MM.1S (cell line): ENCODE measurements around the gene TWF2.

Source experiments
- DNase-seq: peaks from one replicate; pipeline ENCODE4 v3.0.0-alpha.2; 2015
- H2AFZ ChIP-seq: fragments of 300-600 bp; sonication (generic); 2 replicates; pipeline ENCODE4 v1.6.0; 2016; ENCODE audit warnings: antibody characterized with exemption, low read length
- H3F3A ChIP-seq: fragments of 300-600 bp; sonication (generic); 2 replicates; pipeline ENCODE4 v1.6.1; 2016; ENCODE audit warnings: mild to moderate bottlenecking, antibody characterized with exemption, low read length, moderate library complexity, mixed read lengths; ENCODE audit not compliant: insufficient read depth
- H3K27ac ChIP-seq: fragments of 300-600 bp; sonication (generic); 2 replicates; pipeline ENCODE4 v1.5.1; 2016; ENCODE audit warnings: mild to moderate bottlenecking, low read length
- H3K27me3 ChIP-seq: fragments of 300-600 bp; sonication (generic); replicated peaks from 2 replicates; pipeline ENCODE4 v1.6.0; 2016; ENCODE audit warnings: low read length; ENCODE audit not compliant: insufficient read depth
- H3K36me3 ChIP-seq: fragments of 300-600 bp; sonication (generic); replicated peaks from 2 replicates; pipeline ENCODE4 v1.6.1; 2016; ENCODE audit warnings: mild to moderate bottlenecking, low read length, mixed read lengths; ENCODE audit not compliant: insufficient read depth
- H3K4me1 ChIP-seq: fragments of 300-600 bp; sonication (generic); 2 replicates; pipeline ENCODE4 v1.6.1; 2016; ENCODE audit warnings: low read length, mixed read lengths
- H3K4me2 ChIP-seq: fragments of 300-600 bp; sonication (generic); 2 replicates; pipeline ENCODE4 v1.6.0; 2016; ENCODE audit warnings: low read depth, low read length
- H3K4me3 ChIP-seq: fragments of 300-600 bp; sonication (generic); 2 replicates; pipeline ENCODE4 v1.5.1; 2016; ENCODE audit warnings: low read length, mixed read lengths
- H3K79me2 ChIP-seq: fragments of 300-600 bp; sonication (generic); 2 replicates; pipeline ENCODE4 v1.6.1; 2016; ENCODE audit warnings: mixed run types, low read length, mixed read lengths
- H3K9ac ChIP-seq: fragments of 300-600 bp; sonication (generic); 2 replicates; pipeline ENCODE4 v1.6.1; 2016; ENCODE audit warnings: low read length, mixed read lengths
- H3K9me2 ChIP-seq: fragments of 300-600 bp; sonication (generic); replicated peaks from 2 replicates; pipeline ENCODE4 v1.6.1; 2016; ENCODE audit warnings: mild to moderate bottlenecking, low read length, mixed read lengths; ENCODE audit not compliant: insufficient read depth
- H3K9me3 ChIP-seq: fragments of 300-600 bp; sonication (generic); replicated peaks from 2 replicates; pipeline ENCODE4 v1.6.1; 2016; ENCODE audit warnings: mild to moderate bottlenecking, low read length, mixed read lengths; ENCODE audit not compliant: insufficient read depth
- H4K20me1 ChIP-seq: fragments of 300-600 bp; sonication (generic); 2 replicates; pipeline ENCODE4 v1.6.1; 2016; ENCODE audit warnings: mild to moderate bottlenecking, low read length, moderate library complexity, mixed read lengths; ENCODE audit not compliant: insufficient read depth
- CTCF ChIP-seq: fragments of 300-600 bp; sonication (generic); IDR thresholded peaks from 2 replicates; pipeline ENCODE4 v1.5.1; 2016; ENCODE audit warnings: antibody characterized with exemption, low read length, mixed read lengths
- EZH2 ChIP-seq: fragments of 300-600 bp; sonication (generic); optimal IDR thresholded peaks from 2 replicates; pipeline ENCODE3; 2017; ENCODE audit warnings: low read depth, mild to moderate bottlenecking, antibody characterized with exemption, low read length, mixed read lengths
- EZH2phosphoT487 ChIP-seq: fragments of 300-600 bp; sonication (generic); IDR thresholded peaks from 2 replicates; pipeline ENCODE4 v1.6.1; 2018; ENCODE audit warnings: antibody characterized with exemption, low read length

The TWF2 gene

GRCh38 chr3:52193065-52193464, 45.9 kb downstream of the TWF2 start:
- no peak for DNase-seq
- no peaks in the 10 kb centered on the region for H3K36me3 ChIP-seq
- H3K4me2 ChIP-seq, result no peak overlapping the region
- no peaks in the 10 kb centered on the region for H4K20me1 ChIP-seq
- H3K4me3 ChIP-seq, result no peak overlapping the region
- peaks cover under 1% of the 10 kb centered on the region for H3K79me2 ChIP-seq
- no peak overlapping the region for H3K9ac ChIP-seq
- H3K9me3 ChIP-seq, result no peaks in the 10 kb centered on the region
- H3K27me3 ChIP-seq, result no peaks in the 10 kb centered on the region
- H3K27ac ChIP-seq, result no peak overlapping the region
- peaks cover 3% of the 10 kb centered on the region; the same call in 1 of the 2 replicates for H3K4me1 ChIP-seq
- TF ChIP-seq CTCF (no peak), EZH2 (no peak), EZH2phosphoT487 (no peak)
- H3K9me2 ChIP-seq, result no peaks in the 10 kb centered on the region
- H3F3A ChIP-seq, result no peaks in the 10 kb centered on the region
- no peak overlapping the region for H2AFZ ChIP-seq

GRCh38 chr3:52191663-52192062, 47.3 kb downstream of the TWF2 start:
- Histone ChIP-seq H3K27ac (no peak overlapping the region), H3F3A (no peaks in the 10 kb centered on the region), H2AFZ (no peak overlapping the region), H3K4me3 (no peak overlapping the region), H3K27me3 (no peaks in the 10 kb centered on the region), H3K9ac (no peak overlapping the region), H3K4me1 (no peaks in the 10 kb centered on the region), H3K4me2 (no peak overlapping the region), H3K79me2 (no peaks in the 10 kb centered on the region), H3K36me3 (no peaks in the 10 kb centered on the region), H4K20me1 (no peaks in the 10 kb centered on the region), H3K9me3 (no peaks in the 10 kb centered on the region), H3K9me2 (no peaks in the 10 kb centered on the region)
- no peak for DNase-seq
- TF ChIP-seq EZH2 (no peak), CTCF (no peak), EZH2phosphoT487 (no peak)

DNA sequence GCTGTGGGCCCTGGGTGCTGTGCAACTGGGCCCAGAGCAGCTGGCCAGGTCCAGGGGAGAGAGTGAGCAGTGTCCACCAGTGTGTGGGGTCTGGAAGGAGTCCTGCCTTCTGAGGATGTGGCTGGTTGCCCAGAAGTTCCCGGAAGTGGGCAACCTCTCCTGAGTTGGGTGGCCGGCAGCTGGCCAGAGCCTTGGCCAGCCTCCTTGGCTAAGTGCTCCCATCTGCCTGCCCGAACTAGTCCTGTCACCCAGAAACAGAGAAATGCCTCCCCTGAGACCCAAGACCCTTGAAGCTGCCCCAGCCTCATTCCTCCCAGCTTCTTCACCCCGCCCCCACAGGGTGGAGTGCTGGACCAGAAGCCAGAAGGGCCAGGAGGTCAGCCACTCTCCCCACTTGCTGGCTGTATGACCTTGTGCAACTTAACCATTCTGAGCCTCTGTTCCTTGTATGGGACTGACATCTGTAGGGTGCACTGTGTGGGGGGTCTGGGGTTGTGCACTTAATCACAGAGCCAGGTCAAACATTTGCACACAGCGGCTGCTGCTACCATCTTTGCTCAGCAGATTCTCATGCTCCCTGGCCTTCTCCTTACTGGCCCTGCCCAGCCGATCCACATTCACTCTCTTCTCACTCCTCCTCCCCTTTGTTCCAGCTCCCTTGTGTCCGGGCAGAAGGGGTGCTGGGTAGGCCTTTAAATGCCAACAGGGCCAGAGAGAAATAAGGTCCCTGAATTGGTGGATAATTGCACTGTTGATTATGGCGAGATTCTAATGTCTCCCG, 48.5 kb downstream of the TWF2 start:
- TF ChIP-seq EZH2phosphoT487 (no peak), CTCF (no peak), EZH2 (no peak)
- Histone ChIP-seq H2AFZ (no peak overlapping the region), H3F3A (no peaks in the 10 kb centered on the region), H3K27me3 (no peaks in the 10 kb centered on the region), H3K36me3 (no peaks in the 10 kb centered on the region), H3K4me2 (no peak overlapping the region), H3K9me3 (no peaks in the 10 kb centered on the region), H3K79me2 (no peaks in the 10 kb centered on the region), H3K9me2 (no peaks in the 10 kb centered on the region), H3K9ac (no peak overlapping the region), H3K4me3 (no peak overlapping the region), H3K4me1 (no peaks in the 10 kb centered on the region), H4K20me1 (no peaks in the 10 kb centered on the region), H3K27ac (no peak overlapping the region)
- DNase-seq, result no peak
